ENCODE data around the gene PIEZO1.

DNA sequence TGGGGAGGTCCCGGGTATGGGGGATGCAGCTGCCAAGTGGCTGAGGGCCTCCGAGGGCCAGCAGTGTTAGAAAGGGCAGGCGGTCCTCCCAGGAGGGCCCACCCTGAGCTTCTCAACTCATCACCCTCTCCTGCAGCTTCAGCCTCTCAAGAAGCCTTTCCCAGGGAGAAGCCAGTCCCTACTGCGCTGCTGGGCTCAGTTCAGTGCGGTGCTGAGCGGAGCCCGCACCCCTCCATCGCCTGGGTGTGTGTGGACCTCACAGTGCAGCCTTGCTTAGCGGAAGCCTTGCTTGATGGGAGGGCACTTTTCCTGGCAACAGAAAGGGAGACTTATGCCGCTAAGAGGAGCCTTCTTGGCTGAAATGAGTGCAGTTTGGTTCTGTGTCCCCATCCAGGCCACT lies 30.2 kb upstream of the PIEZO1 start:
- TF ChIP-seq, protein P1, sequence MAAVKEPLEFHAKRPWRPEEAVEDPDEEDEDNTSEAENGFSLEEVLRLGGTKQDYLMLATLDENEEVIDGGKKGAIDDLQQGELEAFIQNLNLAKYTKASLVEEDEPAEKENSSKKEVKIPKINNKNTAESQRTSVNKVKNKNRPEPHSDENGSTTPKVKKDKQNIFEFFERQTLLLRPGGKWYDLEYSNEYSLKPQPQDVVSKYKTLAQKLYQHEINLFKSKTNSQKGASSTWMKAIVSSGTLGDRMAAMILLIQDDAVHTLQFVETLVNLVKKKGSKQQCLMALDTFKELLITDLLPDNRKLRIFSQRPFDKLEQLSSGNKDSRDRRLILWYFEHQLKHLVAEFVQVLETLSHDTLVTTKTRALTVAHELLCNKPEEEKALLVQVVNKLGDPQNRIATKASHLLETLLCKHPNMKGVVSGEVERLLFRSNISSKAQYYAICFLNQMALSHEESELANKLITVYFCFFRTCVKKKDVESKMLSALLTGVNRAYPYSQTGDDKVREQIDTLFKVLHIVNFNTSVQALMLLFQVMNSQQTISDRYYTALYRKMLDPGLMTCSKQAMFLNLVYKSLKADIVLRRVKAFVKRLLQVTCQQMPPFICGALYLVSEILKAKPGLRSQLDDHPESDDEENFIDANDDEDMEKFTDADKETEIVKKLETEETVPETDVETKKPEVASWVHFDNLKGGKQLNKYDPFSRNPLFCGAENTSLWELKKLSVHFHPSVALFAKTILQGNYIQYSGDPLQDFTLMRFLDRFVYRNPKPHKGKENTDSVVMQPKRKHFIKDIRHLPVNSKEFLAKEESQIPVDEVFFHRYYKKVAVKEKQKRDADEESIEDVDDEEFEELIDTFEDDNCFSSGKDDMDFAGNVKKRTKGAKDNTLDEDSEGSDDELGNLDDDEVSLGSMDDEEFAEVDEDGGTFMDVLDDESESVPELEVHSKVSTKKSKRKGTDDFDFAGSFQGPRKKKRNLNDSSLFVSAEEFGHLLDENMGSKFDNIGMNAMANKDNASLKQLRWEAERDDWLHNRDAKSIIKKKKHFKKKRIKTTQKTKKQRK (IDR thresholded peaks at IDR 0.05; ENCODE audit: low read depth, low read length), result no peak
- no peak for TF ChIP-seq ZNF24 (IDR thresholded peaks at IDR 0.05)
- no peak for TF ChIP-seq CBX5 (IDR thresholded peaks at IDR 0.05; ENCODE audit: low read depth)
- TF ChIP-seq, protein P2, sequence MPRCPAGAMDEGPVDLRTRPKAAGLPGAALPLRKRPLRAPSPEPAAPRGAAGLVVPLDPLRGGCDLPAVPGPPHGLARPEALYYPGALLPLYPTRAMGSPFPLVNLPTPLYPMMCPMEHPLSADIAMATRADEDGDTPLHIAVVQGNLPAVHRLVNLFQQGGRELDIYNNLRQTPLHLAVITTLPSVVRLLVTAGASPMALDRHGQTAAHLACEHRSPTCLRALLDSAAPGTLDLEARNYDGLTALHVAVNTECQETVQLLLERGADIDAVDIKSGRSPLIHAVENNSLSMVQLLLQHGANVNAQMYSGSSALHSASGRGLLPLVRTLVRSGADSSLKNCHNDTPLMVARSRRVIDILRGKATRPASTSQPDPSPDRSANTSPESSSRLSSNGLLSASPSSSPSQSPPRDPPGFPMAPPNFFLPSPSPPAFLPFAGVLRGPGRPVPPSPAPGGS (IDR thresholded peaks at IDR 0.05; ENCODE audit: borderline replicate concordance, insufficient read depth, low read depth, low read length, poor library complexity, severe bottlenecking), result no peak
- TF ChIP-seq, protein P3, sequence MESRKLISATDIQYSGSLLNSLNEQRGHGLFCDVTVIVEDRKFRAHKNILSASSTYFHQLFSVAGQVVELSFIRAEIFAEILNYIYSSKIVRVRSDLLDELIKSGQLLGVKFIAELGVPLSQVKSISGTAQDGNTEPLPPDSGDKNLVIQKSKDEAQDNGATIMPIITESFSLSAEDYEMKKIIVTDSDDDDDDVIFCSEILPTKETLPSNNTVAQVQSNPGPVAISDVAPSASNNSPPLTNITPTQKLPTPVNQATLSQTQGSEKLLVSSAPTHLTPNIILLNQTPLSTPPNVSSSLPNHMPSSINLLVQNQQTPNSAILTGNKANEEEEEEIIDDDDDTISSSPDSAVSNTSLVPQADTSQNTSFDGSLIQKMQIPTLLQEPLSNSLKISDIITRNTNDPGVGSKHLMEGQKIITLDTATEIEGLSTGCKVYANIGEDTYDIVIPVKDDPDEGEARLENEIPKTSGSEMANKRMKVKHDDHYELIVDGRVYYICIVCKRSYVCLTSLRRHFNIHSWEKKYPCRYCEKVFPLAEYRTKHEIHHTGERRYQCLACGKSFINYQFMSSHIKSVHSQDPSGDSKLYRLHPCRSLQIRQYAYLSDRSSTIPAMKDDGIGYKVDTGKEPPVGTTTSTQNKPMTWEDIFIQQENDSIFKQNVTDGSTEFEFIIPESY (IDR thresholded peaks at IDR 0.05), result no peak
- TF ChIP-seq, protein P4, sequence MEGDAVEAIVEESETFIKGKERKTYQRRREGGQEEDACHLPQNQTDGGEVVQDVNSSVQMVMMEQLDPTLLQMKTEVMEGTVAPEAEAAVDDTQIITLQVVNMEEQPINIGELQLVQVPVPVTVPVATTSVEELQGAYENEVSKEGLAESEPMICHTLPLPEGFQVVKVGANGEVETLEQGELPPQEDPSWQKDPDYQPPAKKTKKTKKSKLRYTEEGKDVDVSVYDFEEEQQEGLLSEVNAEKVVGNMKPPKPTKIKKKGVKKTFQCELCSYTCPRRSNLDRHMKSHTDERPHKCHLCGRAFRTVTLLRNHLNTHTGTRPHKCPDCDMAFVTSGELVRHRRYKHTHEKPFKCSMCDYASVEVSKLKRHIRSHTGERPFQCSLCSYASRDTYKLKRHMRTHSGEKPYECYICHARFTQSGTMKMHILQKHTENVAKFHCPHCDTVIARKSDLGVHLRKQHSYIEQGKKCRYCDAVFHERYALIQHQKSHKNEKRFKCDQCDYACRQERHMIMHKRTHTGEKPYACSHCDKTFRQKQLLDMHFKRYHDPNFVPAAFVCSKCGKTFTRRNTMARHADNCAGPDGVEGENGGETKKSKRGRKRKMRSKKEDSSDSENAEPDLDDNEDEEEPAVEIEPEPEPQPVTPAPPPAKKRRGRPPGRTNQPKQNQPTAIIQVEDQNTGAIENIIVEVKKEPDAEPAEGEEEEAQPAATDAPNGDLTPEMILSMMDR (IDR thresholded peaks at IDR 0.05 in 2 of 3, conservative IDR thresholded peaks at IDR 0.05 in 1 of 3; ENCODE audit: control insufficient read depth in 2 of 3, extremely low read depth in 1 of 3, insufficient read depth in 1 of 3, low read depth in 3 of 3, low read length in 3 of 3), result no peak
- no peak for TF ChIP-seq SREBF2 (IDR thresholded peaks at IDR 0.05; ENCODE audit: low read length)
- no peak for TF ChIP-seq RBBP5 (conservative IDR thresholded peaks at IDR 0.05)
- TF ChIP-seq POLR2A (IDR thresholded peaks at IDR 0.05; ENCODE audit: low read depth, low read length), result no peak
- no peak for TF ChIP-seq NBN (IDR thresholded peaks at IDR 0.05)

Measured in GM12878 (cell line).